Fibroblast of peridontal ligament (primary cell): ENCODE data around the gene GNPDA1.
"Not testable (repeated sequence)": the region's sequence is repeated elsewhere in the genome, so short reads cannot be mapped to it uniquely, and the experiment has no call there.

ENCODE experiments used
- DNase-seq: peaks from one replicate; pipeline ENCODE4 v3.0.0-alpha.2; 2010; ENCODE audit errors: extremely low read depth

The GNPDA1 gene

GRCh38 chr5:142012792-142013388 lies at the start of gene GNPDA1:
Gene GNPDA1 (minus strand): TSS chr5:142013027. CDS start chr5:142012035, 992 bp downstream.
- DNase-seq = peak; percentile 64

DNA sequence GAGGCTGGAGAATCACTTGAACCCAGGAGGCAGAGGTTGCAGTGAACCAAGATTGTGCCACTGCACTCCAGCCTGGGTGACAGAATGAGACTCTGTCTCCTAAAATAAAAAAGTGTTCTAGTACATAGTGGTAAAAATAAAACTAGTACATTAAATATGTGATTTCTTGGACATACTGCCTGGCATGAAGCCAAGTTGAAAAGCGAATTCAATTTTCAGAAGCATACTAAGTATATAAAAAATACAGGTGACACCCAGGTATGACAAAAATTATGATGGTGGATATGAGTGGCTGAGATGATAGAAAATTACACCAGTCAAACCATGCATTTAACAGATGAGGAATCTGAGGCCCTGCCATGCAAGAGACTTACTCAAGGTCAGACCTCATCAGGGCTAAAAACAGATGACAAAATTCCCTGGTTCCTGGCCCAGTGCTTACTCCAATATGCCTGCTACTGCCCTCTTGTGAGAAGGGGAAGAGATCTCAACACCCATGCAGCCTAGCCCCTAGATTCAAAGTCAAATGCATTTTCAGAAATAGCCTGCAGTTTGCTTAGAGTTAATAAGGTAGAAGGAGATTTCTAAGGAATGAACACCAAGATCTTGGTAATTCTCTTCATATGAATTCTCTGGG lies 46.6 kb upstream of the GNPDA1 start:
- DNase-seq = peak; percentile 80

- no peak for DNase-seq
These were observed 44.9 kb upstream of the GNPDA1 start for GRCh38 chr5:142057697-142058056.

- no peak for DNase-seq
These were observed 44.2 kb upstream of the GNPDA1 start for GRCh38 chr5:142056816-142057696.

DNA sequence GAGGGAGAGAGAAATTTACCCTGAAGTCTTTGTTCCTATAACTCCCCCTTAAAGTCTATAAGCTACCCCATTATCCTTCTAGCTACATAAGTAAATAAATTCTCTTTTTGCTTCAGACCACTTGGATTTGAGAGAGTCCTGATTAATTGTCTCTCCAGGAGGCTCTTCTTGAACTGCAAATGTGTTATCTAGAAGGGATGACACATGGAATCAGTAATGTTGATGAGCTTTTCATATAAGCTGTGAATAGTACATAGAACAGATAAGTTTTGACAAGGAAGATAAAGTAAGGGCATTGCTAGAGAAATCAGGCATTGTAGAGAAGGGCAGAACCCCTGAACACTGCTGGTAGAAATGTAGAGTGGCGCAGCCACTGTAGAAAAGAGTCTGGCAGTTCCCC lies 42.5 kb upstream of the GNPDA1 start:
- no peak for DNase-seq

- DNase-seq = peak; percentile 80
These were observed 40.8 kb upstream of the GNPDA1 start for GRCh38 chr5:142053426-142054151.

DNA sequence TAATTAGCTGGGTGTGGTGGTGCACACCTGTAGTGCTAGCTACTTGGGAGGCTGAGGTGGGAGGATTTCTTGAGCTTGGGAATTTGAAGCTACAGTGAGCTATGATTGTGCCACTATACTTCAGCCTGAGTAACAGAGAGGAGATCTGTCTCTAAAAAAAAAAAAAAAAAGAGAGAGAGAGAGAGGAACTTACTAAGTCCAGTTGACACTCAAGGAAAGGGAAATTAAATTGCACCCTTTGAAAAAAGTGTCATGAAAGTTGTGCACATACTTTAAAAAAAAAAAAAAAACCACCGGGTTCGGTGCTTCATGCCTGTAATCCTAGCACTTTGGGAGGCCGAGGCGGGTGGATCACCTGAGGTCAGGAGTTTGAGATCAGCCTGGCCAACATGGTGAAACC lies 39.2 kb upstream of the GNPDA1 start:
- DNase-seq = not testable (repeated sequence)

DNA sequence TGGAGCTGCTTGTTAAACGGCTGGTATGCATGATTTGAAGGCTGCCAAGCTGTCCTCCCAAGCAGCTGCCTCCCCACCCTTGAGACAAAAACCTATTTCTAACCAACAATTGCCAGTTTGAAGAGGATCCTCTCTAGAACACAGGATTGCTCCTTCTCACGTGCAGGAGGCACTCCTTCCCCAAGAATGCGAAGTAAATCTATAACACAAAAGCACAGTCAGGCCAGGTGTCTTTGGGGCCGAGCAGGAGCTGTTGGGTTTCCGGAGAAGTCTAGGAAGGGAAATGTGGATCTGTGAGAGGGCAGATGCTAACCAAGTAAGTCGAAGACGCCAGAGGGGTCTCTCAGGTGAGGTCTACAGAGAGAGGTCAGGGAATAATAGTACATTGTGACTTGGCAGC lies 35.4 kb upstream of the GNPDA1 start:
- no peak for DNase-seq

DNA sequence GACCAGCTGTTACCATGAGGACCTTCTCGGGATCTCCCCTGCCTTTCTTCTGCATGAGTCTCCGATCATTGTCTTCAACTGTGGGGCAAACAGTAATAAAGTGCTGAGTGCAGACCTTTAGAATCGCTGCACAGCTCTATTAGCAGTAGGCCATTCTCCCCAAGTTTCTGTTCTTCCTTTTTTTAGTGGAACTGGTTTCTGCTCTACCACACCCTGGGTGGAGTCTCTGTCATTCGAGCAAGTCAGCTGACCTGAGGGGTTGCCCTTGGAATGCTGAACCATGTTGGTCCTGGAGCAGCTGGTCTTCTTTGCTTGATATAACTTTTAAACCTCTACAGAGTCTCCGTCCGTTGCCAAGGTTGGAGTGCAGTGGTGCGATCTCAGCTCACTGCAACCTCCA lies 33.4 kb upstream of the GNPDA1 start:
- DNase-seq = no peak

- not testable (repeated sequence) for DNase-seq
These were observed 28.1 kb upstream of the GNPDA1 start for GRCh38 chr5:142040881-142041280.

- no peak for DNase-seq
These were observed 27.5 kb upstream of the GNPDA1 start for GRCh38 chr5:142040285-142040684.

- no peak for DNase-seq
These were observed 25.9 kb upstream of the GNPDA1 start for GRCh38 chr5:142038735-142039134.

DNA sequence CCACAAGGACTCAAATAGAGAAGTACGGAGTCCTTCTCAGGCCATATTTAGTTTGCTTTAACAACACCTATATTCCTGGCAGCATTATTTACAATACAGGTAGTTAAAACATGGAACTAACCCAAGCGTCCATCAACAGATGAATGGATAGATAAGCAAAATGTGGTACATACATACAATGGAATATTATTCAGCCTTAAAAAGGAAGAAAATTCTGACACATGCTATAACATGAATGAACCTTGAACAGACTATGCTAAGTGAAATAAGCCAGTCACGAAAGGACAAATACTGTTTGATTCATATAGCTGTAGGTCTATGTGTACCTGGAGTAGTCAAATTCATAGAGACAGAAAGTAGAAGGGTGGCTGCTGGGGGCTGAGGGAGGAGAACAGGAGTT lies 24.8 kb upstream of the GNPDA1 start:
- DNase-seq = not testable (repeated sequence)

DNA sequence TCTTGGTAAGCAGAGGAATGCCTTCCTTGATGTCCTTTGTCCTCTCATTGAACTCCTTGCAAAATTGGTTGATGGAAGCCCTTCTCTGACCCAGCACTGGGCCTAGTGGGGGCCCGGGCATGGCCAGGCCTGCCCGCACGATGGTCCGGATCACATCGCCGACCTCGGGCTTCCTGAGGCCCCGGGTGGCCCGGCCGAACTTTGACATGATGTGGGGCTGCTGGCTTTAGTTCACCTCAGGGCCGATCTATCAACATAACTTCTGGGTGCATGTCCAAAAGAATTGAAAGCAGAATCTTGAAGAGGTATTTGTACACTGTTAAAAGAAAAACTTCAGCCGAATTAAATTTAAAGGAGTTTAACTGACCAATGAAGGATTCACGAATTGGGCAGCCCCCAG lies 24.1 kb upstream of the GNPDA1 start:
- no peak for DNase-seq

GRCh38 chr5:142034994-142035393 lies 22.2 kb upstream of the GNPDA1 start:
- no peak for DNase-seq

- not testable (repeated sequence) for DNase-seq
These were observed 21.1 kb upstream of the GNPDA1 start for GRCh38 chr5:142033632-142034567.

DNA sequence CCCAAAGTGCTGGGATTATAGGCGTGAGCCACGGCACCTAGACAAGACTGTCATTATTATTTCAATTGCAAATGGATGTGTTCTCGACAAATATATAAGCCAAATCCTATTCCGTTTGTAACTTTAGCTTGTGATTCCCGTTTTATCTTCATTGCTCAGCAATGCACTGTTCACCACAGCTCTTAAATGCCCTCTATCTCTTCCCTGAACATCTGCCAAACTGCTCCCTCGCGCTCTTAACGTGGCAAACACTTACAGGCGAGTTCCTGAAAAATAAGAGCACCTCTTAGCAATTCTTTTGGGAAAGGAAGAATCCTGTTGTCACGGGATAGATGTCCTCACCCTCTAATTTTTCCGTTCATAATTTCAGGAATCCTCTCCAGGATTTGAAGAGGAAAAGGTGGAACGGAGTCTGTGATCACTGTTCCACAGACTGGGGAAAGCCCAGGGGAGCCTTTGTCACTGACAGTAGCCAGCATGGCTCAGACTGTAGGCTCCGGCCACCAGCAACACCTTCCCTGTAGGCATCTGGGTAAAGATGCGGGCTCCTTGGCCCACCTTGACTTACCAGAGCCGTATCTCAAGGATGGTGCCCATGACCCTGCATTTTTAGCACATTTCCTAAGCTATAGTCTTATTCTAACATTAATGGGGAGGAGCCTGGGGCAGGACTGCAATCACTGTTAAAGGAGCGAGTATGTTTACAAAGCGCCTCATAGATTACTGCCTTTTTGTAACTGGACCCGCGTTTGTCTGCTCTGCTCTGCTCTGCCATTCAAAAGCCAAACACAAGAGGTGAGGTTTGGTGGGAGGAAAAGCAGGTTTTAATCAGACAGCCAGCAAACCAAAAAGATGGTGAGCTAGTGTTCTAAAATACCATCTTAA lies 20.2 kb upstream of the GNPDA1 start:
- peak; percentile 14 for DNase-seq

GRCh38 chr5:142032150-142032549 lies 19.3 kb upstream of the GNPDA1 start:
- DNase-seq = no peak

GRCh38 chr5:142025637-142026036 lies 12.8 kb upstream of the GNPDA1 start:
- no peak for DNase-seq

DNA sequence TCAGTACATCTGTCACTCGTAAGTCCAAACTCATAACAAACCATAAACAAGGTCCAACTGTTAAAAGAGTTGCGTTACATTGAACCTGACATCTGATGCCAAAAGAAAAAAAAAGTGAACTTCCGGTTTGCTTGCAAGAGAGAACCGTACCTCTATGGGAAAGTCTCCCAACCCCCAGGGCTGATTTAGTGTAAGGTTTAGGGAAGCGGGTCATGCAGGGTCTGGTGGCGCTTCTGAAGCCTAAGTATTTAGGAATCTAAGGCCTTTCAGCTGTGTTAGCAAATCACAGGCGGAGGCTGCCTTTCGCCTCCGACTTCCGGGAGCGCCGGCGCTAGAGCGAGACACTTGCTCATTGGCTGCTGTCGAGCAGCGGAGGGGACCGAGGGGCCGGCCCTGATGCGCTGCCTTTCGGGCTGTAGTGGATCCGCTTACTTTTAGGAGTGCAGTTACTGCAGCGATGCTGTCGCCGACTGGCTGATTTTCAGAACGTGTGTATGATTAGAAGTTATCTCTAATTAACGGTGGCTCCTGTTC lies 12.0 kb upstream of the GNPDA1 start:
- peak; percentile 74 for DNase-seq
